Suppressor macrophage treated with lipopolysaccharide for 1 hour (primary cell): Measurements from ENCODE around the gene C11orf42.
A peak's percentile ranks its signal among the peaks of the same experiment; 100 is the strongest.

Source experiments
- DNase-seq, 3 donors: peaks; one replicate each; pipeline ENCODE4 v3.0.0-alpha.2; 2020 to 2022

C11orf42 gene

GRCh38 chr11:6258571-6259081 is 53.3 kb downstream of the C11orf42 start:
- peak in 2 of 3 donors; percentile 27 to 50 for DNase-seq

- no peak for DNase-seq
Observed at GRCh38 chr11:6260207-6260726, 54.9 kb downstream of the C11orf42 start.
